MM.1S (cell line): ENCODE results near the gene TACC2.

ENCODE experiments used
- DNase-seq: peaks from one replicate; pipeline ENCODE4 v3.0.0-alpha.2; 2015
- H2AFZ ChIP-seq: fragments of 300-600 bp; sonication (generic); 2 replicates; pipeline ENCODE4 v1.6.0; 2016; ENCODE audit warnings: antibody characterized with exemption, low read length
- H3F3A ChIP-seq: fragments of 300-600 bp; sonication (generic); 2 replicates; pipeline ENCODE4 v1.6.1; 2016; ENCODE audit warnings: mild to moderate bottlenecking, antibody characterized with exemption, low read length, moderate library complexity, mixed read lengths; ENCODE audit not compliant: insufficient read depth
- H3K27ac ChIP-seq: fragments of 300-600 bp; sonication (generic); 2 replicates; pipeline ENCODE4 v1.5.1; 2016; ENCODE audit warnings: mild to moderate bottlenecking, low read length
- H3K27me3 ChIP-seq: fragments of 300-600 bp; sonication (generic); replicated peaks from 2 replicates; pipeline ENCODE4 v1.6.0; 2016; ENCODE audit warnings: low read length; ENCODE audit not compliant: insufficient read depth
- H3K36me3 ChIP-seq: fragments of 300-600 bp; sonication (generic); replicated peaks from 2 replicates; pipeline ENCODE4 v1.6.1; 2016; ENCODE audit warnings: mild to moderate bottlenecking, low read length, mixed read lengths; ENCODE audit not compliant: insufficient read depth
- H3K4me1 ChIP-seq: fragments of 300-600 bp; sonication (generic); 2 replicates; pipeline ENCODE4 v1.6.1; 2016; ENCODE audit warnings: low read length, mixed read lengths
- H3K4me2 ChIP-seq: fragments of 300-600 bp; sonication (generic); 2 replicates; pipeline ENCODE4 v1.6.0; 2016; ENCODE audit warnings: low read depth, low read length
- H3K4me3 ChIP-seq: fragments of 300-600 bp; sonication (generic); 2 replicates; pipeline ENCODE4 v1.5.1; 2016; ENCODE audit warnings: low read length, mixed read lengths
- H3K79me2 ChIP-seq: fragments of 300-600 bp; sonication (generic); 2 replicates; pipeline ENCODE4 v1.6.1; 2016; ENCODE audit warnings: mixed run types, low read length, mixed read lengths
- H3K9ac ChIP-seq: fragments of 300-600 bp; sonication (generic); 2 replicates; pipeline ENCODE4 v1.6.1; 2016; ENCODE audit warnings: low read length, mixed read lengths
- H3K9me2 ChIP-seq: fragments of 300-600 bp; sonication (generic); replicated peaks from 2 replicates; pipeline ENCODE4 v1.6.1; 2016; ENCODE audit warnings: mild to moderate bottlenecking, low read length, mixed read lengths; ENCODE audit not compliant: insufficient read depth
- H3K9me3 ChIP-seq: fragments of 300-600 bp; sonication (generic); replicated peaks from 2 replicates; pipeline ENCODE4 v1.6.1; 2016; ENCODE audit warnings: mild to moderate bottlenecking, low read length, mixed read lengths; ENCODE audit not compliant: insufficient read depth
- H4K20me1 ChIP-seq: fragments of 300-600 bp; sonication (generic); 2 replicates; pipeline ENCODE4 v1.6.1; 2016; ENCODE audit warnings: mild to moderate bottlenecking, low read length, moderate library complexity, mixed read lengths; ENCODE audit not compliant: insufficient read depth
- CTCF ChIP-seq: fragments of 300-600 bp; sonication (generic); IDR thresholded peaks from 2 replicates; pipeline ENCODE4 v1.5.1; 2016; ENCODE audit warnings: antibody characterized with exemption, low read length, mixed read lengths
- EZH2 ChIP-seq: fragments of 300-600 bp; sonication (generic); optimal IDR thresholded peaks from 2 replicates; pipeline ENCODE3; 2017; ENCODE audit warnings: low read depth, mild to moderate bottlenecking, antibody characterized with exemption, low read length, mixed read lengths
- EZH2phosphoT487 ChIP-seq: fragments of 300-600 bp; sonication (generic); IDR thresholded peaks from 2 replicates; pipeline ENCODE4 v1.6.1; 2018; ENCODE audit warnings: antibody characterized with exemption, low read length

The TACC2 gene

GRCh38 chr10:122140941-122141623 is 152.1 kb downstream of the TACC2 start:
- Histone ChIP-seq H3K4me2 (no peak overlapping the region), H2AFZ (no peak overlapping the region), H4K20me1 (no peaks in the 10 kb centered on the region), H3K4me3 (no peak overlapping the region), H3K9me2 (no peaks in the 10 kb centered on the region), H3K79me2 (no peaks in the 10 kb centered on the region), H3K9me3 (no peaks in the 10 kb centered on the region), H3K27ac (no peak overlapping the region), H3F3A (no peaks in the 10 kb centered on the region), H3K27me3 (no peaks in the 10 kb centered on the region), H3K9ac (no peak overlapping the region), H3K4me1 (no peaks in the 10 kb centered on the region), H3K36me3 (no peaks in the 10 kb centered on the region)
- no peak for TF ChIP-seq EZH2phosphoT487
- TF ChIP-seq CTCF: no peak
- no peak for TF ChIP-seq EZH2
- DNase-seq: no peak

- no peak overlapping the region for H2AFZ ChIP-seq
- H4K20me1 ChIP-seq: no peaks in the 10 kb centered on the region
- no peaks in the 10 kb centered on the region for H3K9me2 ChIP-seq
- H3K4me1 ChIP-seq: no peaks in the 10 kb centered on the region
- no peak overlapping the region for H3K4me2 ChIP-seq
- H3K9ac ChIP-seq: no peak overlapping the region
- no peaks in the 10 kb centered on the region for H3K36me3 ChIP-seq
- H3K9me3 ChIP-seq: no peaks in the 10 kb centered on the region
- H3K27me3 ChIP-seq: no peaks in the 10 kb centered on the region
- TF ChIP-seq CTCF (no peak), EZH2 (no peak), EZH2phosphoT487 (no peak)
- H3K79me2 ChIP-seq: no peaks in the 10 kb centered on the region
- DNase-seq: no peak
- no peak overlapping the region for H3K4me3 ChIP-seq
- H3F3A ChIP-seq: no peaks in the 10 kb centered on the region
- H3K27ac ChIP-seq: no peak overlapping the region
These were observed 153.1 kb downstream of the TACC2 start for GRCh38 chr10:122141821-122142640.

- Histone ChIP-seq H3K4me2 (no peak overlapping the region), H3K27ac (no peak overlapping the region), H3K9me2 (no peaks in the 10 kb centered on the region), H3K4me1 (no peaks in the 10 kb centered on the region), H3K36me3 (no peaks in the 10 kb centered on the region), H3K4me3 (no peak overlapping the region), H3F3A (no peaks in the 10 kb centered on the region), H3K9ac (no peak overlapping the region), H3K9me3 (no peaks in the 10 kb centered on the region), H2AFZ (no peak overlapping the region), H3K27me3 (no peaks in the 10 kb centered on the region), H4K20me1 (no peaks in the 10 kb centered on the region), H3K79me2 (no peaks in the 10 kb centered on the region)
- no peak for DNase-seq
- TF ChIP-seq CTCF (peak; percentile 58), EZH2phosphoT487 (no peak), EZH2 (no peak)
These were observed 153.8 kb downstream of the TACC2 start for GRCh38 chr10:122142641-122143237.
